ENCODE measurements around the gene GHRL. TPM values are rescaled to one million over a fixed set of nuclear protein-coding genes. Genes with fewer than 3 reads are reported as not detected.
"Not testable (repeated sequence)": the region's sequence is repeated elsewhere in the genome, so short reads cannot be mapped to it uniquely, and the experiment has no call there.

The GHRL gene
- polyA plus RNA-seq, 3 donors: 2.4 to 4.0 (median 2.7) TPM

DNA sequence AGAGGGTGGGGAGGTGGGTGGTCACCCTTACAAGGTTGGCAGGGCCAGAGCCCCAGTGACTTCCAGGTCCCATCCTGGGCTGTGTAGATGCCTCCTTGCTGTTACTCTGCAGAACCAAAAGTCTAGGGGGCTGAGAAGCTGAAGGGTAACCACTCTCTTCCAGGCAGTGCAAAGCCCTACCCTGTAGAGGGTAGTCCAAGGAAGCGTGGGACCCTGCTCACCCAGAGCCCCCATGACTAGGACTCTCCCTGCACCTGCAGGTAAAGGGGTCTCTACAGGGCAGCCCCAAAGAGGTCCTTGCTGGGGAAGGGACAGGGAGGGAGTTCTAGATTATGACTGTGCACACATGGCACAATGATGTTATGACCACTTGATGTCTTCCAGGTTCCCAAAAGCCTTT lies 14.2 kb downstream of the GHRL start:
- DNase-seq (ENCODE audit: low read depth in 3 of 3, low spot score in 2 of 3): no peak

DNA sequence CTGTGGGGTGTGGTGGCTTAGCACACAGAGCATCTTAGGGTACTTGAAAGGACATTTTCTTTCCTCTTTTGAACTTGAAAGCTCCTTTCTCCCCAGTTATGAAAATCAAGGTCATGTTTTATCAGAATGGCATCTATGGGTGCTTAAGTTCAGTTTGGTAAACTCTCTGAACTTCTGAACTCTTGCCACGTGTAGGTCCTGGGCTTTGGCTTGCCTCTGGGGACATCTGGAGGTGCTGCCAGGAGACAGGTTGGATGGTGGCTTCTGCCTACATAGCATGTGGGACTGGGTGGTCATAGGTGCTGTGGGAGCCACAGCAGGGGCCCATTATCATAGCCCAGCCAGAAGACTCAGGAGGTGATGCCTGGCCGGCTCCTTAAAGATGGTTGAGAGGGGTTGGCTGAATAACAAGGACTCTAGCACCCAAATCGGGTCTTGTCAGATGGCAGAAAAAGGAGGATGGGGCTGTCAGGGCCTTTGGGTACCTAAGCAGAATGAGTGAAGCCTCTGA lies 15.6 kb downstream of the GHRL start:
- no peak for DNase-seq (ENCODE audit: low read depth in 3 of 3, low spot score in 2 of 3)

DNA sequence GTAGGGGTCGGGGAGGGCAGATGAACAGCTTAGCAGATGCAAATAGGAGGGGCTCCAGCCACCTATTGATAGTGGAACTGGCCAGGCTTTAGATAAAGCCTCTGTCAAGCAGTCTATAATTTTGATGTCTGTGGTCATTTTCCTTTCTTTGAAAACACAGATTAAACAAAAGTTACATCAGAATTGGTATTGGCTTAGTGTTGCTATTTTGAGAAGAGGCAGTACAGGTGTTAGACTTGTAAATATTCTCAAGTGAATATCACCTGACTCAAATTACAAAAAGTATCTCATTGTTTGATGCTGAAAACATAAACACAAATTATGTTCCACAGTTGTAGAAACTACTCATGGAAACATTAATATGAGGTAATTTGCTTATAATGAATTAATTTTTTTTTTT lies 18.1 kb downstream of the GHRL start:
- no peak for DNase-seq (ENCODE audit: low read depth in 3 of 3, low spot score in 2 of 3)

DNA sequence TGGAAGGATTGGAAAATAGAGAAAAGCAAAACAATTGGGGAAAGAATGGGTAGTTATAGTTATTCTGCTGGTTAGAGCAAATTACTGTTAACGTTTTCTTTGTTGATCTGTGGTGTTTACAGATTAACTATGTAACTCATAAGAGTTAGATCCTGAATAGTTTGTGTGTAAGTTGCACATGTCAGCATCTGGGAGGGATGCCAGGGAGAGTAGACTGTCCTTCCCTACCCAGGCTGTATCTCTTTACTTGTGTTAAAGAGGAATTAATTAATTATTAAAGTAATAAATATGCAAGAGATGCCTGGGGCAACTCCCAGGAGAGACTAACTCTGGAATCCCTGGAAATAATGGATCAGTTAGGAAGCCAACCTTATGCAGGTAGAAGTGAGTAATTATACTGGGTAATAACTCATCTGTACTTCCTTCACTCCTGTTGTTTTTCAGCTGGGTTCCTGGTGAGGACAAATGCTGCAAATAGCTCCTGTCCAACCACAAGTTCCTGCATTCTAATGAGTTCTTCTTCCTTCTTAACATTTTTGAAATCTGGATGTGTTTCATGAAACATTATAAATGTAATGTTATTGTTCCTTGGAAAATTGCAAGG lies 18.9 kb downstream of the GHRL start:
- no peak for DNase-seq (ENCODE audit: low read depth in 3 of 3, low spot score in 2 of 3)

DNA sequence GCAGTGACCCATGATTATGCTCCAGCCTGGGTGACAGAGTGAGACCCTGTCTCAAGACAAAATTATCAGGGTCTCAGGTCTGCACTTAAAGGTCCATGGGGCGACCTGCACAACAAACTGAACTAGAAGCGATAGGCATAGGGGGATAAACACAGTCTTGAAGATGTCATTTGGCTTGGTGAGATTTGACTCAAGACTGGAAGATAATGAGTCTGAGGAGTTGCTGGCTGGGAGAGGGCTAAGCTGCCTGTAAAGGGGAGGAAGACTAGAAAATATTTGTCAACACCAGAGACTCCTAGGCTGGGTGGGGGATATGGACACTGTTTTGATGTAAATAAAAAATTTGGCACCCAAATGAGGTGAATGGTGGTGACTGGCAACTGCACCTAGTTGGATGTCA lies 19.8 kb downstream of the GHRL start:
- no peak for DNase-seq (ENCODE audit: low read depth in 3 of 3, low spot score in 2 of 3)

DNA sequence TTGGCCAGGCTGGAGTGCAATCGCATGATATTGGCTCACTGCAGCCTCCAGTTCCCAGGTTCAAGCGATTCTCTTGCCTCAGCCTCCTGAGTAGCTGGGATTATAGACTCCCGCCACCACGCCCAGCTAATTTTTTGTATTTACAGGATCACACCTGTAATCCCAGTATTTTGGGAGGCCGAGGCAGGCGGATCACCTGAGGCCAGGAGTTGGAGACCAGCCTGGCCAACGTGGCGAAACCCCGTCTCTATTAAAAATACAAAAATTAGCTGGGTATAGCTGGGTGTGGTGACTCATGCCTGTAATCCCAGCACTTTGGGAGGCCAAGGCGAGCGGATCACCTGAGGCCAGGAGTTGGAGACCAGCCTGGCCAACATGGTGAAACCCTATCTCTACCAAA lies 20.3 kb downstream of the GHRL start:
- DNase-seq (ENCODE audit: low read depth in 3 of 3, low spot score in 2 of 3): not testable (repeated sequence)

DNA sequence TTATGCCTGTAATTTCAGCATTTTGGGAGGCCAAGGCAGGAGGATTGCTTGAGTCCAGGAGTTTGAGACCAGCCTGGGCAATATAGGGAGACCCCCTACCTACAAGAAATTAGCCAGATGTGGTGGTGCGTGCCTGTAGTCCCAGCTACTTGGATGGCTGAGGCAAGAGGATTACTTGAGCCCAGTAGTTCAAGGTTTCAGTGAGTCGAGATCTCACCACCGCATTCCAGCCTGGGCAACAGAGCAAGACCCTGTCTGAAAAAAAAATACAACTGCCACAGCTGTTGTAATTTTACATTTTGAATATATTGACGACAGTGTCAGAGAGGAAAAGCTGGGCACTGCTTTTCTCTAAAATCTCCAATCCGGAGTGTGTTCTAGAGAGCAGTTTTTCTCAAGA lies 23.3 kb downstream of the GHRL start:
- no peak for DNase-seq (ENCODE audit: low read depth in 3 of 3, low spot score in 2 of 3)

DNA sequence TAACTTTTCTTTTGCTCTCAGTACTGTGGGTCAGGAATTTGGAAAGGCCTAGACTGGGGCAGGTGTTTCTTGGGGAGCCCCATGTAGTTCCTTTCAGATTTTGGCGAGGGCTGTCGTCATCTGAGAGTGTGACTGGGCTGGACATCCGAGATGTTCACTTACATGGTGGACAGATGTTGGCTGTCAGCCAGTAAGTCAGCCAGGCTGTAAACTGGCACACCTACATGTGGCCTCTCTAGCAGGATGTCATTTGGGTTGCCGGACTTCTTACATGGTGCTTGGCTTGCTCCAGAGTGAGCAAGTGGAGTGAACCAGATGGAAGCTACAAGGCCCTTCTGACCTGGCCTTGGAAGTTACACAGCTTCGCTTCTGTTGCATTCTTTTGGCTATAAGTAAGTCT lies 23.8 kb downstream of the GHRL start:
- no peak for DNase-seq (ENCODE audit: low read depth in 3 of 3, low spot score in 2 of 3)

DNA sequence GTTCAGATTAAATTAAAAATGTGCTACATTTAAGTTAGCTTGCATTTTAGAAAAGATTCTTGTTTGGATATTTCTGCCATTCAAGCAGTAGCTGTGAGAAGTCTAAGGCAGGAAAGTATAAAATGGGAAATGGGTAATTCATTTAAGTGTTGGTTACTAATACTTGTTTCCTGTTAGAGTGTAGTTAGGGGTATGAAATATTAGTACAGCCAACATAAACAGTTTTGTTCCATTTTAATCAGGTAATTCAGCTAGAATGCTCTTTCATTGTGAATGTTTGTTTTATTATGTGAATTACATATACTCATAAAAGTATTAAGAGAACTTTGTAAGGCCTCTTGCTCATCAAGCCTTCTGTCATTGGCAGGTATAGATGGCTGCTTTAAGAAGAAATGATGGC lies 24.6 kb downstream of the GHRL start:
- DNase-seq (ENCODE audit: low read depth in 3 of 3, low spot score in 2 of 3): no peak

DNA sequence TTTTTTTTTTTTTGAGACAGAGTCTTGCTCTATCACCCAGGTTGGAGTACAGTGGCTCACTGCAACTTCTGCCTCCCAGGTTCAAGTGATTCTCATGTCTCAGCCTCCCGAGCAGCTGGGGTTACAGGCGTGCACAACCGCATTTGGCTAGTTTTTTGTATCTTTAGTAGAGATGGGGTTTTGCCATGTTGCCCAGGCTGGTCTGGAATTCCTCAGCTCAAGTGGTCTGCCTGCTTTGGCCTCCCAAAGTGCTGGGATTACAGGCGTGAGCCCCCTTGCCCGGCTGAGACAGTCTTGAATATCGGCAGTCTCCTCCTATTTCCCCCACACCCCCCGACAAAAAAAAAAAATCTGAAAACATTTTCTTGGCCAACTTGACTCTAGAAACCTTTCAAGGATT lies 25.8 kb downstream of the GHRL start:
- not testable (repeated sequence) for DNase-seq (ENCODE audit: low read depth in 3 of 3, low spot score in 2 of 3)

DNA sequence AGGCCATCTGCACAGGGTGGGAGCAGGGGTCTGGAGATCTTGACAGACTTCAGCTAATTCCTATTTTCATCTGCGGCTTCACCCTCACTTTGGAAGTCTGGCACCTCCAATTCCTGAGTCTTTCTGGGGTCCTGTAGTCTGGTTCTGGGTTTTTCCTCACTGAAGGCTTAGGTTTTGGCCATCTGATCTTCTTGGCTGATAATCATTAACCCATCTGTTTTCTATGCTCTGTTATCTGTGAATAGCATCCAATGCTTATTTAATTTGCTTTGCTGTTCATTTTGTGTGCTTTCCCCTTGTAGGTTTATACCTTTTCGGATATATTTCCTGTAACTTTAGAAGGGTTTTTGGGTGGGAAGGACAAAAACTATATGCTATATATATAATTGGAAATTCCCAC lies 26.9 kb downstream of the GHRL start:
- no peak for DNase-seq (ENCODE audit: low read depth in 3 of 3, low spot score in 2 of 3)

DNA sequence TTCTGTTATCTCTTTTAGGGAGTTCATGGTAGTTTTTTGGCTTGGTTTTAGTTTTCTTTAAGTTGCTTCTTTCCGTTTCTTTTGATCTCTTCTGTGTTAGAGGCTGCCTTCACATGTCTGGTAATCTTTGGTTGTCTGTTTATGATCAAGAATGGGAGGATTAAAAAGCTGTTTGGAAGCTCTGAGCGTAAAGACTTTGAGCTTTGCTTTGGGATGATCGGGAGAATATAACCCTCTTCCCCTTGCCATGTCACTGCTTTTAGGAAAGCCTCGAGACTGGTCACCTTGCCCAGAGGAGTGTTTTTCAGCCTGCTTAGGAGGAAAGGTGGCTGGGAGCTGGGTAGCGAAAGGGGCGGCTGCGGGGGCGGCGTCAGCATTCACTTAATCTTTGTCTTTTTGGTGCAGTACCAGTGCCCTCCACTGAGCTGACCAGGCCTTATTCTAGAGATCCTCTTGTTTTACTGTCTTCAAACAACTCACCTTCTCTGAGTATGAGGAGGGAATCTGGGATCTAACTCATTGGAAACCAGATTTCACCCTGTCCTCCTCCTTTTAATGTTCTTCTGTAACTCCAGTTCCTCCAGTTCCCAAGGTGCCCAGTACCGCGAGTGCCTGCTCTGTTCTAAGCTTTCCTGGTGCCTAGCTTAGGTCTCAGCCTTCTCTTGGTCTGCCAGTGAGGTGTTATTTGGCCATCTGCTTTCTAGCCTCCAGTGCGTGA lies 28.9 kb downstream of the GHRL start:
- DNase-seq (ENCODE audit: low read depth in 3 of 3, low spot score in 2 of 3): no peak

DNA sequence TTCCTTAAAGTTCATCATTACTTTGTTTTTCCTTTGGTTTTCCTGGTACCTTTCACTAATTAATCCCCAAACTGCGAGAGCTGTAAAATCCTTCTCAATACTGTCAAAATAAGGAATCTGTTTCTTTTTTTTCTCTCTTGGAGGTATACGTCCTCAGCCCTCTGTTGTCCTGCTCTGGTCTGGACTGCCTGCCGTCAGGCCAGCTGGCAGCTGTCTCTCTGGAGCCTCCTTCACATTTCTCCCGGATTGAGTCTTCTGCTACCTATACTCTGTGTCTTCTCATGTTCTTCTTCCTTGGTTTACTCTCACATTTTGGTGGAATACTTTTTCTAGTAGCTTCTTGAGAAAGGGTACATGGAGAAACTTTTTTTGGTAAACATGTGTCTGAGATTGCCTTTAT lies 30.7 kb downstream of the GHRL start:
- DNase-seq (ENCODE audit: low read depth in 3 of 3, low spot score in 2 of 3): no peak

DNA sequence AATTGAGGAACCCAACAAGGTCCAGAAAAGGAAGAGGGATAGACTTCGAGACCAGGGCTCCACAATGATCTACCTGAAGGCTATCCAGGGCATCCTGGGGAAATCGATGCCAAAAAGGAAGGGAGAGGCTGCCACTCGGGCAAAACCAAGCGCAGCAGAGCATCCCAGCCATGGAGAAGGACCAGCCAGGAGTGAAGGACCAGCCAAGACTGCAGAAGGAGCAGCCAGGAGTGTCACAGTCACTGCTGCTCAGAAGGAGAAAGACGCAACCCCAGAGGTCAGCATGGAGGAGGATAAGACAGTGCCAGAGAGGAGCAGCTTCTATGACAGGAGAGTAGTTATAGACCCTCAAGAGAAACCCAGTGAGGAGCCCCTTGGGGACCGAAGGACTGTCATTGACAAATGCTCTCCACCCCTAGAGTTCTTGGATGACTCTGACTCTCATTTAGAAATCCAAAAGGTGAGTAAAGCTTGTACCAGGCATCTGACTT lies 32.5 kb downstream of the GHRL start:
- DNase-seq (ENCODE audit: low read depth in 3 of 3, low spot score in 2 of 3): no peak

DNA sequence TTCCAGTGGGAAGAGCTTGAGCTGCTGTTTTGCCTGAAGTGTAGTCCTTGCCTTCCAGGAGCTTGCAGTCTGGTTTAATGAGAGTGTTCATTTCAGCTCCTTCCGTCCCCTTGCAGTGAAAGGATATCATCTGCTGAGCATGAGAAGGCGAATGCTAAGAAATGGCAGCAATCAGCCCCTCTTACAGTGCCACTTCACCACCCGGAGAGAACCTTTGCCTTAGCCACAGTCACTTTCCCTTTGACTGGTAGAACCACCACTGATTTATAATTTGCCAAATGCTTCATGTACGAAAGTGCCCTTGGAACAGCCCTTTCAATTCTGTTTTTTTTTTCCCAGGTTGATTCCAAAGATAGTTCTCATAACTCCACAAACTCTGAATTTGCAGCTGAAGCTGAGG lies 32.9 kb downstream of the GHRL start:
- DNase-seq (ENCODE audit: low read depth in 3 of 3, low spot score in 2 of 3): no peak

DNA sequence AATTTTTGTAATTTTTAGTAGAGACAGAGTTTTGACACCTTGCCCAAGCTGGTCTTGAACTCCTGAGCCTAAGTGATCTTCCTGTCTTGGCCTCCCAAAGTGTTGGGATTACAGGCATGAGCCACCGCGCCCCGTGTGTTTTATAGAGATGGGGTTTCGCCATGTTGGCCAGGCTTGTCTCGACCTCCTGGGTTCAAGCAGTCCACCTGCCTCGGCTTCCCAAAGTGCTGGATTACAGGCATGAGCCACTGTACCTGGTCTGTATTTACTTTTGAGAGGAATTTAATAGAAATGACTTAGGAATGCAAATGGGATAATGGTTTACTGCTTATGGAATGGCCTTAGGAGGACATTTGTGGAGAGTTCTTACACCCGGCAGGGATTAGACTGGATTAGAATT lies 33.7 kb downstream of the GHRL start:
- no peak for DNase-seq (ENCODE audit: low read depth in 3 of 3, low spot score in 2 of 3)

DNA sequence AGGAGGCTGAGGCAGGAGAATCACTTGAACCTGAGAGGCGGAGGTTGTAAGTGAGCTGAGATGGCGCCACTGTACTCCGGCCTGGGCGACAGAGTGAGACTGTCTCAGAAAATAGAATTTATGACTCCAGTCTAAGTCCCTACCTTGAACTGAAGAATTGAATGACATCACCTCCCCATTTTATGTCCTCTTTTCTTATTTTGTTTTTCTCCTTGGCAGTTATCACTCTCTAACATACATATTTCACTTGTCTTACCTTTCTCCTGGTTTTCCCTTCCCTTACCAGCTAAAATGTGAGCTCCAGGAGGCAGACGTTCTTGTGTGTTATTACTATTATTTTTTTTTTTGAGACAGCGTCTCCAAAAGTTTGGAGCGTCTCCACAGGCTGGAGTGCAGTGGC lies 36.9 kb downstream of the GHRL start:
- no peak for DNase-seq (ENCODE audit: low read depth in 3 of 3, low spot score in 2 of 3)

DNA sequence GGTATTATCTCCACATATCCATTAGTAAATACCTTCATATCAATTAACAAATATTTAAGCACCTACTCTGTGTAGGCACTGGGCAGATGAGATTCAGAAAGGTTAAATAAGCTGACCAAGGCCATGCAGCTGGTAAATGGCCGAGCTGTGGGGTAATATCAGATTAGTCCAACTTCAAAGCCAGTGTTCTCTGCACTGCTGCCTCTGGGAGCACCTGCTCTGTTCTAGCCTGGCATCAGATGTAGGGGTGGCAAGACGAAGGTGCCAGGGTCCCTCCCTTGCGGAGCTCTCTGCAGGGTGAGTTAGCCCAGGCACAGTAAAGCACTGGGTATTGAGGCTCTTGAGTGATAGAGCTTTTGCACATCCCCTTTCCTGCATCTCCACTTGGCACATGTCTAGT lies 39.0 kb downstream of the GHRL start:
- DNase-seq (ENCODE audit: low read depth in 3 of 3, low spot score in 2 of 3): no peak

DNA sequence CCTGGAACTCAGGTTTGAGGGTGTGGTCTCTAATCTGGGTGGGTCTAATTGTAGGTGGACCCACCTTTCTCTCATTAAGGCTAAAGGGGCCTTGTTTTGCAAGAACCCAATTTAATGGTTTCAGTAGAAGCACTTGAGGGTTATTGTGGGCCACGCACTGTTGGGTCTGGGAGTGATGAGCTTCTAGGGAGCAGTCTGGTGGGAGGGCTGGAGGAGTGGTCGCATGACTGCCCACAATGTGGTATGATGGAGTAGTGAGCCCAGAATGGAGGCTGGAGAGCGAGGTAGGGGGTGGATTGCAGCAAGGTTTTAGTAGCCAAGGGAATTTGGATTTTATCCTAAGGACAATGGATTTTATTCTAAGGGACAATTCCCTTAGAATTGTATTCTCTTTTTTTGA lies 41.7 kb downstream of the GHRL start:
- DNase-seq (ENCODE audit: low read depth in 3 of 3, low spot score in 2 of 3): no peak

DNA sequence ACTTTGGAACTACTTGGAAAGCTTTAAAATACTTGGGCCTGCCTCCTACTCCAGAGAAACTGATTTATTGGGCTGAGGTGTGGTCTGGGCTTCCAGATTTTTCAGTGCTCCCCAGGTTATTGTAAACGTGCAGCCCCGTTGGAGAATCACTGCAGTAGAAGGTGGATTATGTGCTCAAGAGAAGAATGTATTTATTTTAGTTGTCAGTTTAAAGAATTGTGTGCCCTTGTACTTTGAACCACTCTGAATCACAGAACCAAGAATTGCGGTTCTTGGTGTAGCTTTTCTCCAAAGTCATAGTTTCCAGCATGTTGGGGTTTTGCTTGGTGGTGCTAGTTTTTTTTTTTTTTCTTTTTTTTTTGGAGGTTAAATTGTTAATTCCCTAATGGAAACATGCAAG lies 42.9 kb downstream of the GHRL start:
- no peak for DNase-seq (ENCODE audit: low read depth in 3 of 3, low spot score in 2 of 3)

DNA sequence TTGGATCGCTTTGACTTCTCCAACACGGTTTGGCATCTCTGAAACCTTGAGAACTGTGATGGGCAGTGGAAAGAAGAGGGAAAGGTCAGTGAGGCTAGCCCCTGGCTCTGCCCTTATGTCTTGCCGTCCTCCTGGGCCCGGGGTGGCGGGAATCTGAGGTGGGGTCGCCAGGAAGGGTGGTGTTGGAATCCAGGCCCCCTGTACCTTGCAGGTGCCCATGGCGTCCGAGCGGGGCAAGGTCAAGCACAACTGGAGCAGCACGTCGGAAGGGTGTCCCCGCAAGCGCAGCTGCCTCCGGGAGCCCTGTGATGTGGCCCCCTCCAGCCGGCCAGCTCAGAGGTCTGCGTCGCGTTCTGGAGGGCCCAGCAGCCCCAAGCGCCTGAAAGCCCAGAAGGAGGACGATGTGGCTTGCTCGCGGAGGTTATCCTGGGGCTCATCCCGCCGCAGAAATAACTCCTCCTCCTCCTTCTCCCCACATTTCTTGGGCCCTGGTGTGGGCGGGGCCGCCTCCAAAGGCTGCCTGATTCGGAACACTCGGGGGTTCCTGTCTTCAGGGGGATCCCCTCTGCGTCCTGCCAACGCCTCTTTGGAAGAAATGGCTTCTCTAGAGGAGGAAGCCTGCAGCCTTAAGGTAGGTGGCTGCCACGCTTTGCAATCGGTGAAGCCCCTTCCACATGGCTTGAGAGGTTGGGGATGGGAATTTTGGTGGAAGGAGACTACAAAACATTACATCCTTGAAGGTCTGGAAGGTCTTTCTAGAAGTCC lies 43.6 kb downstream of the GHRL start:
- DNase-seq (ENCODE audit: low read depth in 3 of 3, low spot score in 2 of 3): no peak

Measured in right renal cortex interstitium (tissue), 3 donors.